Adrenal gland (tissue), 12 donors: Measurements from ENCODE around the gene EMCN. TPM values are rescaled to one million over a fixed set of nuclear protein-coding genes. Genes with fewer than 3 reads are reported as not detected.

Experiments used
- DNase-seq, 7 donors: peaks; one replicate each; pipeline ENCODE4 v3.0.0-alpha.2; 2019 to 2020
- H3K27ac ChIP-seq, 5 donors: fragments of 200-600 bp; sonication (generic) in 4 of 5; 1 replicate in 3 of 5; 2 replicates in 2 of 5; pipeline versions ENCODE4 v1.5.1 to v1.8.0; 2016 to 2020; ENCODE audit warnings: mild to moderate bottlenecking in 1 of 5
- H3K27me3 ChIP-seq: fragments of 200-600 bp; 2 replicates; pipeline ENCODE4 v1.8.0; 2021
- H3K36me3 ChIP-seq, 2 donors: fragments of 200-600 bp; replicated peaks in 1 of 2; 1 replicate in 1 of 2; 2 replicates in 1 of 2; pipeline versions ENCODE4 v1.5.1 to v1.8.0; 2018 to 2022
- H3K4me1 ChIP-seq, 2 donors: fragments of 200-600 bp; replicated peaks in 1 of 2; 1 replicate in 1 of 2; 2 replicates in 1 of 2; pipeline versions ENCODE4 v1.5.1 to v1.8.0; 2018 to 2021
- H3K4me3 ChIP-seq, 4 donors: fragments of 200-600 bp; sonication (generic) in 3 of 4; one replicate each; pipeline ENCODE4 v1.5.1; 2016 to 2018
- H3K9me3 ChIP-seq, 3 donors: fragments of 200-600 bp; sonication (generic) in 1 of 3; replicated peaks in 1 of 3; 1 replicate in 2 of 3; 2 replicates in 1 of 3; pipeline versions ENCODE4 v1.5.1 to v1.8.0; 2016 to 2021
- CTCF ChIP-seq, 6 experiments: fragments of 450-650 bp in 4 of 6; fragments of 200-600 bp in 2 of 6; sonication (generic) in 1 of 6; IDR thresholded peaks; 1 replicate in 5 of 6; 2 replicates in 1 of 6; pipeline versions ENCODE4 v1.5.1 to v1.8.0; 2016 to 2021; ENCODE audit warnings: antibody characterized with exemption in 6 of 6, mild to moderate bottlenecking in 2 of 6, moderate library complexity in 1 of 6
- POLR2A ChIP-seq, 2 donors: fragments of 450-650 bp; IDR thresholded peaks; one replicate each; pipeline ENCODE4 v1.6.1; 2017; ENCODE audit warnings: antibody characterized with exemption in 2 of 2, mild to moderate bottlenecking in 2 of 2, moderate library complexity in 1 of 2
- WGBS, 4 donors: extraction: QIAGEN DNeasy Blood & Tissue Kit in 2 of 4; methylation state at CpG; one replicate each; pipeline versions ENCODE4 v1.1.5 to v1.1.7; 2013 to 2017; 5-methylcytosine and 5-hydroxymethylcytosine counted together
- intact Hi-C, 2 donors: fragments of 100-400 bp; cut with DNase I; formaldehyde crosslinking; loops; one replicate each; pipeline versions ENCODE4 v1.14.1 to v1.15.0; 2022 to 2023
- polyA plus RNA-seq, 3 donors: library from polyadenylated mRNA; stranded (reverse); fragments of 200-250 nt in 2 of 3; fragments of 350-450 nt in 1 of 3; fragmentation: Illumina TruSeq in 1 of 3; extraction: RNeasy Lipid Tissue Mini Kit (QIAGEN cat#74804) in 1 of 3; gene quantifications; one replicate each; pipeline ENCODE4 v1.2.3, GENCODE V29; 2013 to 2014
- total RNA-seq, 9 donors: library from RNA; depleted of rRNA in 4 of 9; stranded (reverse); fragments of >200 nt in 4 of 9; fragments of 120-200 nt in 1 of 9; fragmentation: NEBNext Ultra II Directional in 1 of 9; extraction: Animal tissue kit (Norgen Biotek cat#: 25700) in 1 of 9; gene quantifications; one replicate each; pipeline versions ENCODE4 v1.1.0 to v1.2.4, GENCODE V29; 2013 to 2023
- donor health status: healthy with polysubstance abuse.
- donor health status: Bipolar disorder and iron deficiency.
- donor health status: DM: yes; HTN: yes; CAD: no.
- donor health status: DM: no; HTN: no; CAD: no.
- donor health status: DM: no; HTN: no; CAD: no.
- donor health status: DM: yes; HTN: yes; CAD: no.

Gene EMCN
- total and polyA plus RNA-seq, 12 donors, result 14.6 to 86.1 (median 37.3) TPM

GRCh38 chr4:100369871-100370270, 148.0 kb downstream of the EMCN start:
- TF ChIP-seq POLR2A (IDR thresholded peaks at IDR 0.05) (no peak), CTCF (IDR thresholded peaks at IDR 0.05) (no peak)
- Histone ChIP-seq H3K4me1 (no peaks in the 10 kb centered on the region), H3K9me3 (no peaks in the 10 kb centered on the region), H3K27ac (no peak overlapping the region), H3K4me3 (no peak overlapping the region), H3K36me3 (no peaks in the 10 kb centered on the region), H3K27me3 (no peaks in the 10 kb centered on the region)
- no peak for DNase-seq
- intact Hi-C loops, result no loop called here
- WGBS, 4 donors, result 70 to 88% (median 80%) methylated on average over 2 of the region's 2 CpGs

GRCh38 chr4:100367451-100367850, 150.4 kb downstream of the EMCN start:
- no peak overlapping the region for H3K27ac ChIP-seq
- WGBS, 4 donors, result 33 to 49% (median 46%) methylated on average over 1 of the region's 1 CpG

GRCh38 chr4:100366213-100366612, 151.6 kb downstream of the EMCN start:
- intact Hi-C loops, result no loop called here
- 68 to 83% (median 72%) methylated on average over 2 of the region's 2 CpGs for whole genome bisulfite sequencing, 4 donors
- Histone ChIP-seq H3K27ac (no peak overlapping the region), H3K36me3 (no peaks in the 10 kb centered on the region), H3K9me3 (no peaks in the 10 kb centered on the region), H3K4me3 (no peak overlapping the region), H3K4me1 (no peaks in the 10 kb centered on the region), H3K27me3 (no peaks in the 10 kb centered on the region)
- no peak for TF ChIP-seq POLR2A (IDR thresholded peaks at IDR 0.05)
- no peak for TF ChIP-seq CTCF (IDR thresholded peaks at IDR 0.05)
- DNase-seq, result no peak

More at GRCh38 chr4:100367451-100367850, 150.4 kb downstream of the EMCN start:
- Histone ChIP-seq H3K4me3 (no peak overlapping the region), H3K36me3 (no peaks in the 10 kb centered on the region), H3K9me3 (no peaks in the 10 kb centered on the region), H3K27me3 (no peaks in the 10 kb centered on the region), H3K4me1 (no peaks in the 10 kb centered on the region)
- TF ChIP-seq POLR2A (IDR thresholded peaks at IDR 0.05), result no peak
- TF ChIP-seq CTCF (IDR thresholded peaks at IDR 0.05), result no peak
- no peak for DNase-seq
- intact Hi-C loops, result no loop called here

- Histone ChIP-seq H3K27ac (no peak overlapping the region), H3K4me1 (no peaks in the 10 kb centered on the region), H3K36me3 (no peaks in the 10 kb centered on the region), H3K9me3 (no peaks in the 10 kb centered on the region), H3K27me3 (no peaks in the 10 kb centered on the region), H3K4me3 (no peak overlapping the region)
- DNase-seq, result no peak
- 61 to 80% (median 72%) methylated on average over 1 of the region's 1 CpG for WGBS, 4 donors
- TF ChIP-seq POLR2A (IDR thresholded peaks at IDR 0.05), result no peak
- TF ChIP-seq CTCF (IDR thresholded peaks at IDR 0.05), result no peak
- intact Hi-C loops, result no loop called here
Measured at GRCh38 chr4:100362366-100362765, 155.5 kb downstream of the EMCN start.
